Dendritic cell treated with granulocyte-macrophage colony-stimulating factor and Interleukin-4, amounts not matched to agents 40 ng/mL and 50 ng/mL, for 4 days (primary cell): ENCODE measurements around the gene ACD.
A peak's percentile ranks its signal among the peaks of the same experiment; 100 is the strongest.
"Not testable (repeated sequence)": the region's sequence is repeated elsewhere in the genome, so short reads cannot be mapped to it uniquely, and the experiment has no call there.

Experiments
- H3K27ac Mint-ChIP-seq: one replicate; pipeline ENCODE4 v1.8.0; 2022; ENCODE audit warnings: mild to moderate bottlenecking, mixed read lengths
- H3K27me3 Mint-ChIP-seq: one replicate; pipeline ENCODE4 v1.8.0; 2022; ENCODE audit warnings: mild to moderate bottlenecking, mixed read lengths
- H3K36me3 Mint-ChIP-seq: one replicate; pipeline ENCODE4 v1.8.0; 2022; ENCODE audit warnings: low read depth, mixed read lengths
- H3K4me1 Mint-ChIP-seq: one replicate; pipeline ENCODE4 v1.8.0; 2022; ENCODE audit warnings: low read depth, mixed read lengths
- H3K4me3 Mint-ChIP-seq: one replicate; pipeline ENCODE4 v1.8.0; 2022; ENCODE audit warnings: mild to moderate bottlenecking, moderate library complexity, mixed read lengths
- H3K9me3 Mint-ChIP-seq: one replicate; pipeline ENCODE4 v1.8.0; 2022; ENCODE audit warnings: mixed read lengths
- intact Hi-C: fragments of 100-400 bp; cut with micrococcal nuclease; formaldehyde crosslinking; loops from one replicate; pipeline ENCODE4 v1.15.0; 2022

ACD gene

GRCh38 chr16:67659675-67660563 lies at the start of gene ACD:
Gene ACD (minus strand): TSS chr16:67660260. CDS start chr16:67660220, 40 bp downstream.
- Mint-ChIP-seq H3K36me3 (peaks cover 62% of the 10 kb centered on the region), H3K27ac (peak within 1 kb of the TSS; percentile 89), H3K4me3 (peak within 1 kb of the TSS; percentile 93), H3K9me3 (no peaks in the 10 kb centered on the region), H3K27me3 (peaks cover 11% of the 10 kb centered on the region), H3K4me1 (peaks cover 36% of the 10 kb centered on the region)
- intact Hi-C loops, result loop anchor here (1.0 kb wide), 1 partner anchor 98 kb away; the partner anchor contains the start of gene CTCF

- Mint-ChIP-seq H3K27ac (no peak overlapping the region), H3K36me3 (no peaks in the 10 kb centered on the region), H3K27me3 (no peaks in the 10 kb centered on the region), H3K9me3 (no peaks in the 10 kb centered on the region), H3K4me1 (peaks cover 11% of the 10 kb centered on the region), H3K4me3 (no peak overlapping the region)
- intact Hi-C loops, result no loop called here
Measured at GRCh38 chr16:67709050-67709449, 49.0 kb upstream of the ACD start.

GRCh38 chr16:67708368-67708771 lies 48.3 kb upstream of the ACD start:
- no peaks in the 10 kb centered on the region for H3K9me3 Mint-ChIP-seq
- no peaks in the 10 kb centered on the region for H3K36me3 Mint-ChIP-seq
- H3K4me1 Mint-ChIP-seq, result peaks cover 11% of the 10 kb centered on the region
- H3K27ac Mint-ChIP-seq, result no peak overlapping the region
- no peaks in the 10 kb centered on the region for H3K27me3 Mint-ChIP-seq
- no peak overlapping the region for H3K4me3 Mint-ChIP-seq
- intact Hi-C loops, result no loop called here

GRCh38 chr16:67707790-67708189 lies 47.7 kb upstream of the ACD start:
- Mint-ChIP-seq H3K4me3 (no peak overlapping the region), H3K4me1 (peaks cover 11% of the 10 kb centered on the region), H3K27me3 (no peaks in the 10 kb centered on the region), H3K36me3 (no peaks in the 10 kb centered on the region), H3K27ac (no peak overlapping the region), H3K9me3 (no peaks in the 10 kb centered on the region)
- intact Hi-C loops, result no loop called here

- no peak overlapping the region for H3K27ac Mint-ChIP-seq
- H3K36me3 Mint-ChIP-seq, result no peaks in the 10 kb centered on the region
- no peaks in the 10 kb centered on the region for H3K27me3 Mint-ChIP-seq
- intact Hi-C loops, result no loop called here
- no peaks in the 10 kb centered on the region for H3K9me3 Mint-ChIP-seq
- H3K4me1 Mint-ChIP-seq, result peaks cover 11% of the 10 kb centered on the region
- no peak overlapping the region for H3K4me3 Mint-ChIP-seq
Measured at GRCh38 chr16:67707210-67707609, 47.1 kb upstream of the ACD start.

- Mint-ChIP-seq H3K4me3 (no peak overlapping the region), H3K27ac (no peak overlapping the region), H3K9me3 (no peaks in the 10 kb centered on the region), H3K4me1 (no peaks in the 10 kb centered on the region), H3K36me3 (peaks cover 7% of the 10 kb centered on the region), H3K27me3 (no peaks in the 10 kb centered on the region)
- intact Hi-C loops, result no loop called here
Measured at GRCh38 chr16:67704110-67704509, 44.0 kb upstream of the ACD start.

GRCh38 chr16:67703626-67704025 lies 43.6 kb upstream of the ACD start:
- Mint-ChIP-seq H3K4me3 (no peak overlapping the region), H3K27ac (no peak overlapping the region)

GRCh38 chr16:67702130-67702529 lies 42.1 kb upstream of the ACD start:
- H3K4me1 Mint-ChIP-seq, result peaks cover 9% of the 10 kb centered on the region

More at GRCh38 chr16:67703626-67704025, 43.6 kb upstream of the ACD start:
- Mint-ChIP-seq H3K4me1 (no peaks in the 10 kb centered on the region), H3K9me3 (no peaks in the 10 kb centered on the region), H3K36me3 (peaks cover 12% of the 10 kb centered on the region), H3K27me3 (no peaks in the 10 kb centered on the region)
- intact Hi-C loops, result no loop called here

GRCh38 chr16:67701420-67701819 lies 41.4 kb upstream of the ACD start:
- H3K9me3 Mint-ChIP-seq, result no peaks in the 10 kb centered on the region

More at GRCh38 chr16:67702130-67702529, 42.1 kb upstream of the ACD start:
- peaks cover 24% of the 10 kb centered on the region for H3K36me3 Mint-ChIP-seq
- H3K4me3 Mint-ChIP-seq, result no peak overlapping the region
- H3K27ac Mint-ChIP-seq, result no peak overlapping the region
- intact Hi-C loops, result no loop called here
- H3K27me3 Mint-ChIP-seq, result no peaks in the 10 kb centered on the region
- H3K9me3 Mint-ChIP-seq, result no peaks in the 10 kb centered on the region

GRCh38 chr16:67699265-67699664 lies 39.2 kb upstream of the ACD start:
- intact Hi-C loops, result no loop called here
- Mint-ChIP-seq H3K9me3 (no peaks in the 10 kb centered on the region), H3K27me3 (no peaks in the 10 kb centered on the region), H3K4me3 (no peak overlapping the region), H3K36me3 (peaks cover 24% of the 10 kb centered on the region), H3K4me1 (peaks cover 9% of the 10 kb centered on the region), H3K27ac (no peak overlapping the region)

More at GRCh38 chr16:67701420-67701819, 41.4 kb upstream of the ACD start:
- peaks cover 24% of the 10 kb centered on the region for H3K36me3 Mint-ChIP-seq
- H3K4me1 Mint-ChIP-seq, result peaks cover 9% of the 10 kb centered on the region
- intact Hi-C loops, result no loop called here
- no peaks in the 10 kb centered on the region for H3K27me3 Mint-ChIP-seq
- H3K27ac Mint-ChIP-seq, result no peak overlapping the region
- H3K4me3 Mint-ChIP-seq, result no peak overlapping the region

GRCh38 chr16:67697422-67698185 lies 37.5 kb upstream of the ACD start:
- Mint-ChIP-seq H3K9me3 (no peaks in the 10 kb centered on the region), H3K27ac (no peak overlapping the region), H3K27me3 (no peaks in the 10 kb centered on the region), H3K36me3 (peaks cover 24% of the 10 kb centered on the region), H3K4me3 (no peak overlapping the region), H3K4me1 (peaks cover 9% of the 10 kb centered on the region)
- intact Hi-C loops, result no loop called here

- H3K4me3 Mint-ChIP-seq, result no peak overlapping the region
- H3K4me1 Mint-ChIP-seq, result peaks cover 9% of the 10 kb centered on the region
- intact Hi-C loops, result no loop called here
- no peaks in the 10 kb centered on the region for H3K9me3 Mint-ChIP-seq
- H3K27me3 Mint-ChIP-seq, result no peaks in the 10 kb centered on the region
- H3K36me3 Mint-ChIP-seq, result peaks cover 34% of the 10 kb centered on the region
- H3K27ac Mint-ChIP-seq, result no peak overlapping the region
Measured at GRCh38 chr16:67694611-67695010, 34.6 kb upstream of the ACD start.

GRCh38 chr16:67693517-67694285 lies 33.6 kb upstream of the ACD start:
- H3K36me3 Mint-ChIP-seq, result peaks cover 25% of the 10 kb centered on the region
- intact Hi-C loops, H3K4me1 Mint-ChIP-seq, H3K9me3 Mint-ChIP-seq, H3K4me3 Mint-ChIP-seq, H3K27ac Mint-ChIP-seq, H3K27me3 Mint-ChIP-seq: not testable (repeated sequence)
